Cardiac muscle cell (in vitro differentiated cells and primary cell): ENCODE results near the gene KRT7. TPM values are rescaled to one million over a fixed set of nuclear protein-coding genes. Genes with fewer than 3 reads are reported as not detected.
"Not testable (repeated sequence)": the region's sequence is repeated elsewhere in the genome, so short reads cannot be mapped to it uniquely, and the experiment has no call there.

ENCODE experiments used
- DNase-seq, 2 donors: peaks; one replicate each; pipeline versions ENCODE4 v3.0.0 to v3.0.0-alpha.2; 2010 to 2017; ENCODE audit warnings: low read depth in 1 of 2, low spot score in 1 of 2
- H3K27ac ChIP-seq: fragments of 200-600 bp; sonication (generic); 2 replicates; pipeline ENCODE4 v1.5.1; 2016
- H3K27me3 ChIP-seq: fragments of 200-600 bp; sonication (generic); 2 replicates; pipeline ENCODE4 v1.6.0; 2016; ENCODE audit warnings: control low read depth
- H3K36me3 ChIP-seq: fragments of 200-600 bp; sonication (generic); 2 replicates; pipeline ENCODE4 v1.5.1; 2016; ENCODE audit warnings: control low read depth
- H3K4me1 ChIP-seq: fragments of 200-600 bp; sonication (generic); 2 replicates; pipeline ENCODE4 v1.8.1; 2017; ENCODE audit warnings: low read depth, mild to moderate bottlenecking, mixed run types
- H3K4me3 ChIP-seq: fragments of 200-600 bp; sonication (generic); 2 replicates; pipeline ENCODE4 v1.5.1; 2016; ENCODE audit warnings: mild to moderate bottlenecking
- H3K9me3 ChIP-seq: fragments of 200-600 bp; sonication (generic); 2 replicates; pipeline ENCODE4 v1.5.1; 2017; ENCODE audit warnings: low read depth, mild to moderate bottlenecking, control low read depth
- CTCF ChIP-seq: IDR thresholded peaks from 2 replicates; pipeline ENCODE4 v1.5.1; 2012; ENCODE audit warnings: low read depth, mild to moderate bottlenecking, low read length
- polyA plus RNA-seq: library from polyadenylated mRNA; unstranded; fragments of >200 nt; fragmentation: Nextera tagmentation; extraction: Ambion mirVana; gene quantifications from 2 replicates; pipeline ENCODE4 v1.2.1, GENCODE V29; 2016
- total RNA-seq: library from RNA; depleted of rRNA; stranded (reverse); fragments of >200 nt; gene quantifications from 2 replicates; pipeline ENCODE4 v1.2.3, GENCODE V29; 2016

KRT7 gene
- total and polyA plus RNA-seq, 2 experiments from 2014 or later = 0.36 to 0.50 TPM

- no peak for DNase-seq
- no peak overlapping the region for H3K4me3 ChIP-seq
- H3K27me3 ChIP-seq = peaks cover 99% of the 10 kb centered on the region
- TF ChIP-seq CTCF = peak; percentile 40
- no peaks in the 10 kb centered on the region for H3K36me3 ChIP-seq
- H3K4me1 ChIP-seq = no peaks in the 10 kb centered on the region
- no peak overlapping the region for H3K27ac ChIP-seq
- no peaks in the 10 kb centered on the region for H3K9me3 ChIP-seq
Observed at GRCh38 chr12:52250048-52250990, 17.3 kb downstream of the KRT7 start.

DNA sequence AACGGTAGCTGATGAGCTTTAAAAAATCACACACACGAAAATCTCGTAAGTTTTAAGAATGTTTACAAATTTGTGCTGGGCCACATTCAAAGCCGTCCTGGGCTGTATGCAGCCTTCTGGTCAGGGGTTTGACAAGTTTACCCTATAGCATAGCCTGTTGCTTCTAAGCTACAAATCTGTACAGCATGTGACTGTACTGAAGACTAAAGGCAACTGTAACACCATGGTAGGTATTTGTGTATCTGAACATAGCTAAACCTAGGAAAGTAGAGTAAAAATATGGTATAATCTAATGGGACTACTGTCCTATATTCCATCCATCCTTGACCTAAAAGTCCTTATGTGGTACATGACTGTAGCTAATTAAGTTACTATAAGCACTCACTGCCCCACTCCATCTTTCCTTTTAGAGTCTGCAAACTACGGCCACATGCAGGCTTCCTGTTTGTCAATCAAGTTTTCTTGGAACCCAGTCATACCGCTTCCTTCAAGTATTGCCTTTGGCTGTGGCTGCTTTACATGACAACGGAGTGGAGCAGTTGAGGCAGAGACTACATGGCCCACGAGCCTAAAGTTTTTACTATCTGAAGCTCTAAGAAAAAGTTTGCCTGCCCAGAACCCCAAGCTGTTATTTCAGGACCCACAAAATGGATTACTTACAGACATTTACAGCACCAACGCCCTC, 18.5 kb downstream of the KRT7 start:
- no peak for DNase-seq
- Histone ChIP-seq H3K27ac (no peak overlapping the region), H3K36me3 (no peaks in the 10 kb centered on the region), H3K4me3 (no peak overlapping the region), H3K9me3 (no peaks in the 10 kb centered on the region), H3K4me1 (no peaks in the 10 kb centered on the region), H3K27me3 (peaks cover 99% of the 10 kb centered on the region)
- no peak for TF ChIP-seq CTCF

- not testable (repeated sequence) for H3K4me3 ChIP-seq, H3K9me3 ChIP-seq, H3K4me1 ChIP-seq, H3K36me3 ChIP-seq, DNase-seq, H3K27ac ChIP-seq
- peaks cover 100% of the 10 kb centered on the region for H3K27me3 ChIP-seq
- peak; percentile 18 for TF ChIP-seq CTCF
Observed at GRCh38 chr12:52252175-52252615, 19.2 kb downstream of the KRT7 start.

DNA sequence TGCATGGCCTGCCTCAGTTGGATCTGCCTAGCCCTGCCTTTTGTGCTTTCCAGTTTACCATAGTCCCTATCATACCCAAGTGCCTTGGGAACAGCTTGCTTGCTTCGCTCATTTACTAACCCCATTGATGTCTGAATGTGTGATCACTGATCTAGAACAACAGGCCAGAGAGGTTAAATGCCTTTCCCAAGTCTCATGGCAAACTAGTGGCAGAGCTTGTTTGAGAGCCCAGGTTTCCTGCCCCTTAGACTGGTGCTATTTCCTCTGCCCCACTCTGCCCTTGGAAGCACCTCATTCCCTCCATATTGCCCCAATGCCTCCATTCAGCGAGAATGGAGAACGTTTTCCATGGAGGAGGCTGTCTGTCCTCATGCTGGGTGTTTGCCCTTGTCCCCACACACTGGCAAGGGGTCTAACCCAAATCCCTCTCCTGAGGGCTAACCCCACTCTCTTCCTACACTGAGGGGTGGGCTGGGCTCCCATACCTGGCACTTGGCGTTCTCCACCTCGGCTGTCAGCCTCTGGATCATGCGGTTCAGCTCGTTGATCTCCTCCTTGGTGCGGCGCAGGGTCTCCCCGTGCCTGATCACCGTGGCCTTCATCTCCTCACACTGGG, 19.8 kb downstream of the KRT7 start:
- no peak for DNase-seq
- Histone ChIP-seq H3K27me3 (peaks cover 100% of the 10 kb centered on the region), H3K9me3 (no peaks in the 10 kb centered on the region), H3K4me3 (no peak overlapping the region), H3K4me1 (no peaks in the 10 kb centered on the region), H3K36me3 (no peaks in the 10 kb centered on the region), H3K27ac (no peak overlapping the region)
- no peak for TF ChIP-seq CTCF

DNA sequence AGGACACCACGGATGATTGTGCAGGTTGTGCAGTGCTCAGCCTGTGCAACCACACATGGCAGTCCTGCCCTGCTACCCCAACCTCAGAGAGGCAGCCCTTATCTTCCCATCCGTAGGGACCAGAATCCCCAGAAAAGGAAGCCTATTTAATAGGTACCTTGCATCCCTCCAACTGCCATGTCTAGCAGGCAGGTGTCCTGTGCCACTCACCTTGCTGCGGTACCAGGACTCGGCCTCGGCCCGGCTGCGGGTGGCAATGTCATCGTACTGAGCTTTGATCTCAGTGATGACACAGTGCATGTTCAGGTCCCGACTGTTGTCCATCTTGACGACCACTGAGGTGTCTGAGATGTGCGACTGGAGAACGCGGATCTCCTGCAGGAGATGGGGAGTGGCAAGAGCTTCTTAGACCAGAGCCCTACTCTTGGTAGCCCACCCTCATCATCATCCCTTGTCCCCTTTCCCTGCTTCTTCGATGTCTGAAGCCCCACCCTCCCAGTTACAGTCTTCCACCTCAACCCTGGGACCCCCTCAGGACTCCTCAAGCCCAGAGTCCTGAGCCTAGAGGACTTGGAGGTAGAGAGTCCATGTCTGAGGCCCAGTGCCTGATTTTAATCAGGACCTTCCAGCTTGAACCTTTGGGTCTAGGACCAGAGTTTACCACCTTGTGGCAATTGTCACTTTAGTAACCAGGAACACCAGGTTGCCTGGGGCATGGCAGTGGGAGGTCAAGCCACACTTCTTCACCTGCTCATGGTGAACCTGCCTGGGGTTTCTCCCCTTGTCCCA, 20.5 kb downstream of the KRT7 start:
- peaks cover 100% of the 10 kb centered on the region for H3K27me3 ChIP-seq
- no peak overlapping the region for H3K27ac ChIP-seq
- H3K4me3 ChIP-seq = no peak overlapping the region
- no peak for DNase-seq
- no peaks in the 10 kb centered on the region for H3K9me3 ChIP-seq
- no peaks in the 10 kb centered on the region for H3K4me1 ChIP-seq
- no peak for TF ChIP-seq CTCF
- H3K36me3 ChIP-seq = no peaks in the 10 kb centered on the region
